Measurements from ENCODE around the gene UNC5B.

- TF ChIP-seq CTCF (IDR thresholded peaks at IDR 0.05 in 2 of 3, conservative IDR thresholded peaks at IDR 0.05 in 1 of 3; ENCODE audit: borderline replicate concordance in 1 of 3, insufficient read depth in 1 of 3, low read depth in 2 of 3, low read length in 2 of 3) (no peak), POLR2A (IDR thresholded peaks at IDR 0.05; ENCODE audit: borderline replicate concordance, extremely low read depth, insufficient read depth, insufficient read length) (no peak), CBX3 (IDR thresholded peaks at IDR 0.05; ENCODE audit: low read depth) (no peak), POLR2AphosphoS5 (IDR thresholded peaks at IDR 0.05; ENCODE audit: low read depth, low read length) (no peak)
These were observed 20.8 kb upstream of the UNC5B start for GRCh38 chr10:71191551-71192076.

All from HCT116 (cell line).